Trophoblast cell (in vitro differentiated cells and primary cell): ENCODE results near the gene SPRTN.

Experiments used
- DNase-seq, 2 donors: peaks; one replicate each; pipeline ENCODE4 v3.0.0-alpha.2; 2016
- H2AFZ ChIP-seq: 2 replicates; pipeline ENCODE4 v1.6.1; 2013; ENCODE audit warnings: low read length, moderate library complexity, mild to moderate bottlenecking; ENCODE audit not compliant: insufficient read depth, poor library complexity
- H2AK5ac ChIP-seq: 2 replicates; pipeline ENCODE4 v1.6.1; 2013; ENCODE audit warnings: mild to moderate bottlenecking, low read length
- H2BK120ac ChIP-seq: 2 replicates; pipeline ENCODE4 v1.6.1; 2013; ENCODE audit warnings: low read length, mild to moderate bottlenecking, moderate library complexity; ENCODE audit not compliant: insufficient read depth, poor library complexity
- H2BK12ac ChIP-seq: 2 replicates; pipeline ENCODE4 v1.6.1; 2013; ENCODE audit warnings: mild to moderate bottlenecking, low read length, moderate library complexity
- H2BK5ac ChIP-seq: 2 replicates; pipeline ENCODE4 v1.6.1; 2013; ENCODE audit warnings: low read length, low read depth, moderate library complexity, mild to moderate bottlenecking; ENCODE audit not compliant: poor library complexity
- H3K14ac ChIP-seq: 2 replicates; pipeline ENCODE4 v1.6.1; 2013; ENCODE audit warnings: mild to moderate bottlenecking, low read length
- H3K18ac ChIP-seq: 2 replicates; pipeline ENCODE4 v1.6.1; 2013; ENCODE audit warnings: mild to moderate bottlenecking, low read length
- H3K23ac ChIP-seq: 2 replicates; pipeline ENCODE4 v1.6.1; 2013; ENCODE audit warnings: low read length
- H3K27ac ChIP-seq: 2 replicates; pipeline ENCODE4 v1.5.1; 2013; ENCODE audit warnings: low read depth, mild to moderate bottlenecking, inconsistent platforms, low read length, moderate library complexity
- H3K27me3 ChIP-seq: 2 replicates; pipeline ENCODE4 v1.6.1; 2013; ENCODE audit warnings: inconsistent platforms, mild to moderate bottlenecking, low read length, moderate library complexity; ENCODE audit not compliant: insufficient read depth
- H3K36me3 ChIP-seq, 2 experiments: 1 replicate in 1 of 2; 2 replicates in 1 of 2; pipeline ENCODE4 v1.6.1; 2013; ENCODE audit warnings: low read length in 2 of 2, mild to moderate bottlenecking in 2 of 2, moderate library complexity in 1 of 2; ENCODE audit not compliant: insufficient read depth in 2 of 2, control insufficient read depth in 1 of 2
- H3K4ac ChIP-seq: 2 replicates; pipeline ENCODE4 v1.6.1; 2013; ENCODE audit warnings: low read depth, mild to moderate bottlenecking, low read length, moderate library complexity
- H3K4me1 ChIP-seq, 2 experiments: 1 replicate in 1 of 2; 2 replicates in 1 of 2; pipeline ENCODE4 v1.6.1; 2013; ENCODE audit warnings: low read length in 2 of 2, mild to moderate bottlenecking in 2 of 2, moderate library complexity in 1 of 2; ENCODE audit not compliant: insufficient read depth in 2 of 2, control insufficient read depth in 1 of 2
- H3K4me2 ChIP-seq: 2 replicates; pipeline ENCODE4 v1.6.1; 2013; ENCODE audit warnings: inconsistent platforms, mild to moderate bottlenecking, low read length, moderate library complexity
- H3K4me3 ChIP-seq: 2 replicates; pipeline ENCODE4 v1.5.1; 2013; ENCODE audit warnings: mild to moderate bottlenecking, low read depth, low read length, inconsistent platforms
- H3K79me1 ChIP-seq: one replicate; pipeline ENCODE4 v1.6.1; 2013; ENCODE audit warnings: low read length
- H3K79me2 ChIP-seq: 2 replicates; pipeline ENCODE4 v1.6.1; 2013; ENCODE audit warnings: low read length, mild to moderate bottlenecking; ENCODE audit not compliant: control insufficient read depth, insufficient read depth, poor library complexity
- H3K9ac ChIP-seq: 2 replicates; pipeline ENCODE4 v1.6.1; 2013; ENCODE audit warnings: mild to moderate bottlenecking, low read length
- H3K9me3 ChIP-seq: 2 replicates; pipeline ENCODE4 v1.6.1; 2013; ENCODE audit warnings: low read depth, mild to moderate bottlenecking, control low read depth, inconsistent platforms, low read length; ENCODE audit not compliant: insufficient read depth
- H4K12ac ChIP-seq: 2 replicates; pipeline ENCODE4 v1.6.1; 2013; ENCODE audit warnings: low read depth, mild to moderate bottlenecking, low read length, moderate library complexity
- H4K8ac ChIP-seq: 2 replicates; pipeline ENCODE4 v1.6.1; 2013; ENCODE audit warnings: low read depth, mild to moderate bottlenecking, low read length, moderate library complexity
- H4K91ac ChIP-seq: one replicate; pipeline ENCODE4 v1.6.1; 2013; ENCODE audit warnings: low read depth, mild to moderate bottlenecking, low read length, moderate library complexity
- WGBS: extraction: QIAGEN DNeasy Blood & Tissue Kit; methylation state at CpG from one replicate; pipeline ENCODE4 v1.1.7; 2013; ENCODE audit warnings: missing lambda C conversion rate; ENCODE audit not compliant: insufficient read length, insufficient coverage; ENCODE audit errors: extremely low coverage; 5-methylcytosine and 5-hydroxymethylcytosine counted together

Gene SPRTN

DNA sequence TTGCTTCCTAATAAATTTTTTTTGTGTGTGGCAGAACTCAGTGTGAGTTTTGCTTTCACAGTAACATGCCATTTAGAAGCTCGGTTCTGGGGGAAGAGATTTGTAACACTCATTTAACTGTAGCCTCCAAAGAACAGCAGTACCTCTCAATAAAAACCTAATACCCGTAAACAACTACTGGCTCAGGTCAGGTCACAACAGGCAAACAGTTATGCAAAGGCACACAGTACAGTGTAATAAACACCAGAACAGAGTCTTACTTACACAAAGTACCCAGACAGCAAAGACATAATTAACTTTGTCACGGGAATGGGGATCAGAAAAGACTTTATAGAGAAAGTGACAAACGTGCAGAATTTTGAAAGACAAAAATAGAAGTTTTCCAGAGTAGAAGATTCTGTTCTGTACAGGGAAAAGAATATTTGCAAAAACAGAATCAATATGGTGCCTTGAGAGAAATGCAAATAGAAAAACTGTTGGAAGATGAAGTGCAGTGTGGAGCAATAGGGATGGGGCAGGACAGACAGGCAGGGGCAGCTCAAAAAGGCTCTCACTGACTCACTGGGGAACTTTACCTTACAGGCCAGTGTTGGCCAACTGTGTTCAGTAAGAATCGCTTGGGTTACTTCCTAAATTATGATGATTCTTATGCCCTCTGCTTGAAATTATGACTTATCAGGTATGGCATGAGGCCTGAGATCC is 45.2 kb downstream of the SPRTN start:
- no peaks in the 10 kb centered on the region for H3K36me3 ChIP-seq
- peaks cover 1% of the 10 kb centered on the region for H3K79me2 ChIP-seq
- WGBS, result no CpG with 5 or more reads among the region's 5 CpGs
- no peak overlapping the region for H2AK5ac ChIP-seq
- H3K4ac ChIP-seq, result no peak overlapping the region
- H3K9me3 ChIP-seq, result no peaks in the 10 kb centered on the region
- no peak overlapping the region for H2BK120ac ChIP-seq
- no peak overlapping the region for H4K8ac ChIP-seq
- H3K27me3 ChIP-seq, result no peaks in the 10 kb centered on the region
- peaks cover 0 to 4% of the 10 kb centered on the region in 2 experiments for H3K4me1 ChIP-seq
- H3K79me1 ChIP-seq, result peaks cover 2% of the 10 kb centered on the region
- peak in 1 of 2 donors; percentile 9 for DNase-seq
- no peak overlapping the region for H2BK5ac ChIP-seq
- H3K18ac ChIP-seq, result no peak overlapping the region
- no peak overlapping the region for H3K14ac ChIP-seq
- H4K91ac ChIP-seq, result no peak overlapping the region
- no peak overlapping the region for H3K27ac ChIP-seq
- no peak overlapping the region for H3K23ac ChIP-seq
- H3K9ac ChIP-seq, result no peak overlapping the region
- H3K4me2 ChIP-seq, result no peak overlapping the region
- H4K12ac ChIP-seq, result no peak overlapping the region
- no peak overlapping the region for H3K4me3 ChIP-seq
- no peak overlapping the region for H2AFZ ChIP-seq
- H2BK12ac ChIP-seq, result no peak overlapping the region

DNA sequence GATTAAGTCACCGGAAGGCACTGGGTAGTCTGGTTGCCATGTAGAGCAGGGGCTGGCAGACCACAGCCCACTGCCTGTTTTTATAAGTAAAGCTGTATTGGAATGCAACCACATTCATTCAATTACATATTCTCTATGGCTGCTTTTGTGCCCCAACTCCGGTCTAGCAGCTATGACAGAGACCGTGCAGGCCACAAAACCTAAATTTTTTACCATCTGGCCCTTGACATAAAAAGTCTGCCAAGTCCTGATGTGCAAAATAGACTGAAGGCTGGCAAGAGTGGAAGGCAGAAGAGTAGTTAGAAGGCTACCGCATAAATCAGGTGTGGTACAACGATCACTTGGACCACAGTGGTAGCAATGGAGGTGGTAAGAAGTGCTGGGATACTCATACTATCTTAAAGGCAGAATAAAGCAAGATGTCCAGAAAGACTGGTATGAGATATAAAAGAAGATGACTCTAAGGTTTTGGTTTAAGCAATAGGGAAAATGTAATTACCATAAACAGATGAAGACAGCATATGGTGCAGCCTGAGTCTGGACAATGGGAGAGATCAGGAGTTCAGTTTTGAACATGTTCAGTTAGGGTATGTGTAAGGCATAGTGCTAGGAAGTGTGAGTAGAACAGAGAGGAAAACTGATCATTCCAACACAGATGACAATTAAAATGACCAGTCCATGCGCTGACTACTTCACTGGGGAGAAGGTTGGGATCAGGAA is 46.8 kb downstream of the SPRTN start:
- Histone ChIP-seq H3K4me1 (peaks cover 0 to 7% of the 10 kb centered on the region in 2 experiments), H3K79me1 (peaks cover 3% of the 10 kb centered on the region), H3K9me3 (no peaks in the 10 kb centered on the region), H3K4me2 (no peak overlapping the region), H3K18ac (no peak overlapping the region), H4K91ac (no peak overlapping the region), H3K23ac (no peak overlapping the region), H3K9ac (no peak overlapping the region), H4K8ac (no peak overlapping the region), H3K79me2 (peaks cover 3% of the 10 kb centered on the region), H2BK5ac (no peak overlapping the region), H2AFZ (no peak overlapping the region), H2AK5ac (no peak overlapping the region), H3K27ac (no peak overlapping the region), H3K14ac (no peak overlapping the region), H3K4me3 (no peak overlapping the region), H3K4ac (no peak overlapping the region), H3K27me3 (no peaks in the 10 kb centered on the region), H2BK12ac (no peak overlapping the region), H3K36me3 (no peaks in the 10 kb centered on the region), H4K12ac (no peak overlapping the region), H2BK120ac (no peak overlapping the region)
- DNase-seq, result no peak
- no CpG with 5 or more reads among the region's 6 CpGs for WGBS

DNA sequence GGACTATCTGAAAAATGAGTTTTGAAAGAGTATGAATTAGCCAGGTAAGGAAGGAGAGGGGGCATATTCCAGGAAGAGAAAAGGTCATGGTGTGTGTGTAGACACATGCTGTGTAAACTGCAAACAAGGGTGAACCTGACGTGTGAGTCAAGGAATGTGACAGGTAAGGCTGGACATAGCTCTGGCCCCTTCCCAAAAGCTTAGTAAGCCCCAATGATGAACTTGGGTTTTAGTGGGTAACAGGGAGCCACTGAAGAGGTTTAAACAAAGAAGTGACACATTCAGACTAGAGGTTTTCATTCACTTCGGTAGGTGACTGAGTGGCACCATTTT is 47.3 kb downstream of the SPRTN start:
- no peak for DNase-seq
- H3K4me1 ChIP-seq, result peaks cover 0 to 7% of the 10 kb centered on the region in 2 experiments
- H3K79me2 ChIP-seq, result peaks cover 3% of the 10 kb centered on the region
- no peak overlapping the region for H3K14ac ChIP-seq
- no peak overlapping the region for H3K9ac ChIP-seq
- WGBS, result no CpG with 5 or more reads among the region's 2 CpGs
- peaks cover 3% of the 10 kb centered on the region for H3K79me1 ChIP-seq
- H3K4ac ChIP-seq, result no peak overlapping the region
- H3K36me3 ChIP-seq, result no peaks in the 10 kb centered on the region
- H2BK5ac ChIP-seq, result no peak overlapping the region
- no peak overlapping the region for H3K18ac ChIP-seq
- no peak overlapping the region for H2AK5ac ChIP-seq
- H3K4me3 ChIP-seq, result no peak overlapping the region
- H4K8ac ChIP-seq, result no peak overlapping the region
- no peak overlapping the region for H2BK12ac ChIP-seq
- no peak overlapping the region for H2AFZ ChIP-seq
- no peak overlapping the region for H3K23ac ChIP-seq
- no peaks in the 10 kb centered on the region for H3K27me3 ChIP-seq
- H2BK120ac ChIP-seq, result no peak overlapping the region
- H3K9me3 ChIP-seq, result no peaks in the 10 kb centered on the region
- no peak overlapping the region for H3K4me2 ChIP-seq
- H4K12ac ChIP-seq, result no peak overlapping the region
- H4K91ac ChIP-seq, result no peak overlapping the region
- no peak overlapping the region for H3K27ac ChIP-seq

DNA sequence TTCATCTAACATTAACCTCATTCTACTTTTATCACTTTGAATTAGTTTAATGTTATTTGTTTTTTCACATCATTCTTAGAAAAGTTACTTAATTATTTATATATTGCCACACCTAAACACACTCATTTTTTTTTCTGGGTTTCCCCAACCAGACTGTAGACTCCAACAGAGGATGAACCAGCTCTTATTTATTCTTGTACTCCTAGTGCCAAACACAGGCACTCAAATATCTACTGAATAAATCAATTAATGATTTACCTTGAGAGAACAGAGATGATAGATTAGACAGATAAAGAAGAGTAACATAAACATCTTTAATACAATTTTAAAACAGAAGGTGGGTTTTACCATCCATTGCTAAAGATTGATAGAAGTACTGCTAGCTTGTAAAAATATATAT is 48.4 kb downstream of the SPRTN start:
- H3K23ac ChIP-seq, result no peak overlapping the region
- peaks cover 0 to 7% of the 10 kb centered on the region in 2 experiments for H3K4me1 ChIP-seq
- H3K9me3 ChIP-seq, result no peaks in the 10 kb centered on the region
- no peak for DNase-seq
- no peak overlapping the region for H2AFZ ChIP-seq
- no peak overlapping the region for H2AK5ac ChIP-seq
- H2BK12ac ChIP-seq, result no peak overlapping the region
- H3K27ac ChIP-seq, result no peak overlapping the region
- H4K91ac ChIP-seq, result no peak overlapping the region
- no peak overlapping the region for H3K4ac ChIP-seq
- H3K36me3 ChIP-seq, result no peaks in the 10 kb centered on the region
- H4K8ac ChIP-seq, result no peak overlapping the region
- no peak overlapping the region for H3K18ac ChIP-seq
- H4K12ac ChIP-seq, result no peak overlapping the region
- H3K4me3 ChIP-seq, result no peak overlapping the region
- H3K14ac ChIP-seq, result no peak overlapping the region
- H3K4me2 ChIP-seq, result no peak overlapping the region
- no peaks in the 10 kb centered on the region for H3K27me3 ChIP-seq
- H3K79me2 ChIP-seq, result peaks cover 3% of the 10 kb centered on the region
- H3K79me1 ChIP-seq, result peaks cover 3% of the 10 kb centered on the region
- H2BK5ac ChIP-seq, result no peak overlapping the region
- no peak overlapping the region for H2BK120ac ChIP-seq
- H3K9ac ChIP-seq, result no peak overlapping the region
